DOHH2 (cell line): Measurements from ENCODE around the gene STX1B.

Source experiments
- H3F3A ChIP-seq: fragments of 200-600 bp; sonication (generic), shearing (Covaris generic); 2 replicates; pipeline ENCODE4 v1.6.0; 2016; ENCODE audit warnings: antibody characterized with exemption, mild to moderate bottlenecking; ENCODE audit not compliant: control insufficient read depth, insufficient read depth
- H3K27ac ChIP-seq: fragments of 200-600 bp; sonication (generic); 2 replicates; pipeline ENCODE4 v1.5.1; 2014; ENCODE audit warnings: low read depth, mild to moderate bottlenecking, low read length, moderate library complexity
- H3K27me3 ChIP-seq: fragments of 200-600 bp; sonication (generic); 2 replicates; pipeline ENCODE4 v1.6.1; 2014; ENCODE audit warnings: mild to moderate bottlenecking, low read length, mixed read lengths; ENCODE audit not compliant: control insufficient read depth
- H3K36me3 ChIP-seq: fragments of 200-600 bp; sonication (generic); 2 replicates; pipeline ENCODE4 v1.6.1; 2014; ENCODE audit warnings: mild to moderate bottlenecking, low read length, moderate library complexity, mixed read lengths; ENCODE audit not compliant: control insufficient read depth
- H3K4me1 ChIP-seq: fragments of 200-600 bp; sonication (generic); 2 replicates; pipeline ENCODE4 v1.6.1; 2014; ENCODE audit warnings: mild to moderate bottlenecking, low read length, mixed read lengths; ENCODE audit not compliant: control insufficient read depth
- H3K4me2 ChIP-seq: fragments of 200-600 bp; sonication (generic); 2 replicates; pipeline ENCODE4 v1.6.0; 2014; ENCODE audit warnings: mild to moderate bottlenecking, low read length, moderate library complexity
- H3K4me3 ChIP-seq: fragments of 200-600 bp; sonication (generic); 2 replicates; pipeline ENCODE4 v1.5.1; 2014; ENCODE audit warnings: mild to moderate bottlenecking, low read length, mixed read lengths
- H3K79me2 ChIP-seq: fragments of 200-600 bp; sonication (generic); 2 replicates; pipeline ENCODE4 v1.6.1; 2014; ENCODE audit warnings: mild to moderate bottlenecking, low read length, mixed read lengths; ENCODE audit not compliant: control insufficient read depth
- H3K9me2 ChIP-seq: fragments of 200-600 bp; sonication (generic); replicated peaks from 2 replicates; pipeline ENCODE4 v1.6.1; 2014; ENCODE audit warnings: mild to moderate bottlenecking, low read length, mixed read lengths; ENCODE audit not compliant: control insufficient read depth
- H3K9me3 ChIP-seq: fragments of 200-600 bp; sonication (generic); 2 replicates; pipeline ENCODE4 v1.6.1; 2014; ENCODE audit warnings: antibody characterized with exemption, low read length, mixed read lengths; ENCODE audit not compliant: control insufficient read depth, insufficient read depth
- H4K20me1 ChIP-seq: fragments of 200-600 bp; sonication (generic); 2 replicates; pipeline ENCODE4 v1.6.0; 2014; ENCODE audit warnings: low read depth, mild to moderate bottlenecking, antibody characterized with exemption, low read length, moderate library complexity; ENCODE audit not compliant: control insufficient read depth, insufficient read depth
- EZH2phosphoT487 ChIP-seq: fragments of 200-600 bp; sonication (generic); IDR thresholded peaks from 2 replicates; pipeline ENCODE4 v1.6.1; 2017; ENCODE audit warnings: borderline replicate concordance, mild to moderate bottlenecking, antibody characterized with exemption, low read length, moderate library complexity, mixed read lengths
- TF ChIP-seq, protein P1 (sequence below): fragments of 200-600 bp; sonication (generic); IDR thresholded peaks from one replicate; pipeline ENCODE4 v1.5.1; 2014; ENCODE audit warnings: antibody characterized with exemption, mild to moderate bottlenecking, low read depth, low read length; ENCODE audit not compliant: poor library complexity, severe bottlenecking

STX1B gene

DNA sequence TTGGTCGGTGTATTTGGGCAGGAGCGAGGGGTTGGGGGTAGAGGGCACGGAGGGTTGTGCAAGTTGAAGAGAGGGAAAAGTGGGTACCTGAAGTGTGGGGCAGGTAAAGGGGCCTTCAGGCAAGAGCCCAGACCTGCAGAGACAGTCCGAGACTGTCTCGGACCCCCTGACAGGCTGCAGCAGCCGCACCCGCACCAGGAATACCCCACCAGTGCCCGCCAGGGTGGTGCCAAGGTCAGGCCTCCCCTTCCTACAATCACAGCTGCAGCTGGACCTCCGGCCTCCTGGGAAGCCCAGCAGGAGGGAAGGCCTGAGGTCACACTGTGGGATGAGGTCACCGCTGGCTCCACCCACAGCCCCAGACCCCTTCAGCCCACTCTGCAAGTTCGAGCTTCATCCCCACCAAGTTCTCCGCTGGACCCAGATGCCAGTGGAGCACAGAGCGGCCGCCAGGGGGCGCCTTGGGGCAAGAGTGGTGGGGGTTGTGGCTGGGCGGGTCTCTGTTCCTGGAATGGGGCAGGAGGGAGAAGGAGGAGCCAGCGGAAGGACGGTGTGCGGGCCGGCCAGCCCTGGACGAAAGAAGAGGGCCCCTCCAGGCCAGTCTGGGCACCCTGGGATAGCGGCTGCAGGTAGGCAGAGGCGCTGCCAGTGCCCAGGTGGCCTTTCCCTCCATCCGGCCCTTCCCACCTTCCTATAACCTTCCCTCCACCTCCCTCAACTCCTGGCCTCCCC lies 25.6 kb downstream of the STX1B start, which contains the start of gene HSD3B7:
TSS of gene HSD3B7 (plus strand) at position 539 of the 732 bp plus-strand sequence. CDS start 452 bp downstream, outside the sequence.
- Histone ChIP-seq H3K27me3 (no peaks in the 10 kb centered on the region), H3K9me3 (no peaks in the 10 kb centered on the region), H3K79me2 (no peaks in the 10 kb centered on the region), H3K9me2 (no peaks in the 10 kb centered on the region), H3K36me3 (peaks cover 51% of the 10 kb centered on the region), H3K27ac (no peak within 1 kb of the TSS), H3F3A (no peaks in the 10 kb centered on the region), H3K4me2 (no peak within 1 kb of the TSS), H3K4me3 (no peak within 1 kb of the TSS), H4K20me1 (no peaks in the 10 kb centered on the region), H3K4me1 (no peaks in the 10 kb centered on the region; the same call in 1 of the 2 replicates)
- TF ChIP-seq, protein P1, sequence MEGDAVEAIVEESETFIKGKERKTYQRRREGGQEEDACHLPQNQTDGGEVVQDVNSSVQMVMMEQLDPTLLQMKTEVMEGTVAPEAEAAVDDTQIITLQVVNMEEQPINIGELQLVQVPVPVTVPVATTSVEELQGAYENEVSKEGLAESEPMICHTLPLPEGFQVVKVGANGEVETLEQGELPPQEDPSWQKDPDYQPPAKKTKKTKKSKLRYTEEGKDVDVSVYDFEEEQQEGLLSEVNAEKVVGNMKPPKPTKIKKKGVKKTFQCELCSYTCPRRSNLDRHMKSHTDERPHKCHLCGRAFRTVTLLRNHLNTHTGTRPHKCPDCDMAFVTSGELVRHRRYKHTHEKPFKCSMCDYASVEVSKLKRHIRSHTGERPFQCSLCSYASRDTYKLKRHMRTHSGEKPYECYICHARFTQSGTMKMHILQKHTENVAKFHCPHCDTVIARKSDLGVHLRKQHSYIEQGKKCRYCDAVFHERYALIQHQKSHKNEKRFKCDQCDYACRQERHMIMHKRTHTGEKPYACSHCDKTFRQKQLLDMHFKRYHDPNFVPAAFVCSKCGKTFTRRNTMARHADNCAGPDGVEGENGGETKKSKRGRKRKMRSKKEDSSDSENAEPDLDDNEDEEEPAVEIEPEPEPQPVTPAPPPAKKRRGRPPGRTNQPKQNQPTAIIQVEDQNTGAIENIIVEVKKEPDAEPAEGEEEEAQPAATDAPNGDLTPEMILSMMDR, result peak; percentile 98
- no peak for TF ChIP-seq EZH2phosphoT487

DNA sequence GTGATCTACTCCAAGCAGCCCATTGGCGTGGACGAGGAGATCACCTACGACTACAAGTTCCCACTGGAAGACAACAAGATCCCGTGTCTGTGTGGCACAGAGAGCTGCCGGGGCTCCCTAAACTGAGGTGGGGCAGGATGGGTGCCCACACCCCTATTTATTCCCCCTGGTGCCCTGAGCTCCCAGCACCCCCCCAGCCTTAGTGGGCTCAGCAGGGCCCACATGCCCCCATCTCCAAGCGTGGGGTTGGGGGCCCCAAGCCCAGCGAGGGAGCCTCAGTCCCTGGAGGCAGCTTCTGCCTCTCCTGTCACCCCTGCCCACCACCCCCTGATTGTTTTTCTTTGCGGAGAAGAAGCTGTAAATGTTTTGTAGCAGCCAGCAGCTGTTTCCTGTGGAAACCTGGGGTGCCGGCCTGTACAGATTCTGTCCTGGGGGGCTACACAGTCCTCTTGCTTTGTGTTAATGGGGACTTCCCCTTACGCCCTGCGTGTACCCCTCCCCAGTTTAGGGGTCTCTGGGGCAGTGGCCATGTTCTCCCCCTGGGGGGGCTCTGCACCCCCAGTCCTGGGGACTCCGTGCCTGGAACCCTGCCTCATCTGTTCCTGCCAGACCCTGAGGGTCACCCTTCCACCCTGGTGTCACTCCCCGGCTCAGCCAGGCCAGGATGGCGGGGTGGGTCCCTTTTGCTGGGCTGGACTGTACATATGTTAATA lies 26.4 kb downstream of the STX1B start:
- Histone ChIP-seq H3K27ac (no peak overlapping the region), H3K9me3 (no peaks in the 10 kb centered on the region), H3K79me2 (no peaks in the 10 kb centered on the region), H3K27me3 (no peaks in the 10 kb centered on the region), H3K4me3 (no peak overlapping the region), H3K4me1 (no peaks in the 10 kb centered on the region; the same call in 1 of the 2 replicates), H3K4me2 (no peak overlapping the region), H3K9me2 (no peaks in the 10 kb centered on the region), H3K36me3 (peaks cover 56% of the 10 kb centered on the region), H3F3A (no peaks in the 10 kb centered on the region), H4K20me1 (no peaks in the 10 kb centered on the region)
- TF ChIP-seq EZH2phosphoT487, result no peak
- TF ChIP-seq, protein P1, result no peak

DNA sequence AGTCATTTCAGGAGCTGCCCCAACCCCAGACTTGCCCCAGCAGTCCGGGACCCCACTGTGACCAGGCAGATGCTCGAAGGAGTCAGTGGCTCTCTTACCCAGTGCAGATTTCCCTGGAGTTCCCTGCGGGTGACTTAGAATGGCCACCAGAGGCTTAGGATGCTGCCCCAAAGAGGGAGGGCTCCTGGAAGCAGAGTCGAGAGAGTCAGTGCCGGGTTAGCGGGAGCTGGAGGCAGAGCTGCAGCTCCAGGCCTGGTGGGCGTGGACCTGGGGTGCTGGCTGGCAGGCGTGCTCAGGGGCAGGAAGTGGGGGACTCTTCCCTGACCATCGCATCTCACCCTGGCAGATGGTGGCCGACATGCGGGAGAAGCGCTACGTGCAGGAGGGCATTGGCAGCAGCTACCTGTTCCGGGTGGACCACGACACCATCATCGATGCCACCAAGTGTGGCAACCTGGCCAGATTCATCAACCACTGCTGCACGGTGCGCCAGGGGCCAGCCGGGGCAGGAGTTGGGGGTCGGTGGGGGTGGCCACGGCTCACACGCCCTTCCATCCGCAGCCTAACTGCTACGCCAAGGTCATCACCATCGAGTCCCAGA lies 27.0 kb downstream of the STX1B start:
- Histone ChIP-seq H3K9me3 (no peaks in the 10 kb centered on the region), H3K27me3 (no peaks in the 10 kb centered on the region), H3F3A (no peaks in the 10 kb centered on the region), H3K4me3 (no peak overlapping the region), H3K79me2 (no peaks in the 10 kb centered on the region), H3K9me2 (no peaks in the 10 kb centered on the region), H3K4me1 (no peaks in the 10 kb centered on the region; the same call in 1 of the 2 replicates), H4K20me1 (no peaks in the 10 kb centered on the region), H3K4me2 (no peak overlapping the region), H3K36me3 (peaks cover 62% of the 10 kb centered on the region), H3K27ac (no peak overlapping the region)
- no peak for TF ChIP-seq EZH2phosphoT487
- TF ChIP-seq, protein P1, result no peak
